T-cell (primary cell): ENCODE measurements around the gene CTBP2. TPM values are rescaled to one million over a fixed set of nuclear protein-coding genes. Genes with fewer than 3 reads are reported as not detected.

Experiments used
- ATAC-seq, 4 experiments: fragments of 200-7000 bp in 3 of 4; fragments of 150-1000 bp in 1 of 4; cut with Tn5 transposase; replicated peaks in 1 of 4; 1 replicate in 3 of 4; 2 replicates in 1 of 4; pipeline ENCODE4 v1.10.0; 2021; ENCODE audit warnings: moderate library complexity in 3 of 4, mild to moderate bottlenecking in 2 of 4, moderate number of reproducible peaks in 1 of 4
- CTCF ChIA-PET, 2 donors: fragments of 300-600 bp; sonication (Branson Sonifier 250); formaldehyde crosslinking; loops; one replicate each; lab custom pipeline; 2022; ENCODE audit warnings: antibody characterized with exemption in 2 of 2; lab: Charles Lee
- POLR2A ChIA-PET, 2 donors: fragments of 300-600 bp; sonication (Branson Sonifier 250); formaldehyde crosslinking; loops; one replicate each; lab custom pipeline; 2022; ENCODE audit warnings: antibody characterized with exemption in 2 of 2; lab: Charles Lee
- DNase-seq, 35 experiments: peaks; one replicate each; pipeline versions ENCODE4 v3.0.0 to v3.0.0-alpha.2; 2013 to 2023
- H3K27ac ChIP-seq: one replicate; pipeline ENCODE4 v1.5.1; 2013; ENCODE audit warnings: low read length
- H3K27me3 ChIP-seq, 2 experiments: replicated peaks in 1 of 2; 1 replicate in 1 of 2; 2 replicates in 1 of 2; pipeline versions ENCODE4 v1.6.1 to v1.7.0; 2013; ENCODE audit warnings: low read length in 1 of 2, mixed read lengths in 1 of 2; ENCODE audit not compliant: control insufficient read depth in 2 of 2, insufficient read depth in 2 of 2; ENCODE audit errors: extremely low read depth in 1 of 2
- H3K36me3 ChIP-seq, 2 donors: 1 replicate in 1 of 2; 2 replicates in 1 of 2; pipeline versions ENCODE4 v1.6.1 to v1.7.0; 2013; ENCODE audit warnings: low read length in 1 of 2; ENCODE audit not compliant: control insufficient read depth in 2 of 2, insufficient read depth in 1 of 2; ENCODE audit errors: extremely low read depth in 1 of 2
- H3K4me1 ChIP-seq, 2 experiments: 1 replicate in 1 of 2; 2 replicates in 1 of 2; pipeline versions ENCODE4 v1.6.1 to v1.7.0; 2013; ENCODE audit warnings: low read length in 2 of 2, mixed read lengths in 1 of 2; ENCODE audit not compliant: insufficient read depth in 2 of 2, control insufficient read depth in 1 of 2; ENCODE audit errors: extremely low read depth in 1 of 2
- H3K4me3 ChIP-seq, 2 donors: 1 replicate in 1 of 2; 2 replicates in 1 of 2; pipeline versions ENCODE4 v1.5.1 to v1.7.0; 2013; ENCODE audit warnings: mild to moderate bottlenecking in 2 of 2, low read length in 1 of 2, moderate library complexity in 1 of 2; ENCODE audit not compliant: control insufficient read depth in 1 of 2; ENCODE audit errors: extremely low read depth in 1 of 2
- H3K9me3 ChIP-seq: 2 replicates; pipeline ENCODE4 v1.7.0; 2013
- H3K27ac Mint-ChIP-seq, 2 donors: one replicate each; pipeline ENCODE4 v1.8.0; 2020 to 2021; ENCODE audit warnings: mild to moderate bottlenecking in 2 of 2, mixed read lengths in 2 of 2
- H3K27me3 Mint-ChIP-seq, 2 donors: one replicate each; pipeline ENCODE4 v1.8.0; 2021 to 2022; ENCODE audit warnings: mixed read lengths in 2 of 2
- H3K36me3 Mint-ChIP-seq: one replicate; pipeline ENCODE4 v1.8.0; 2021; ENCODE audit warnings: mixed read lengths
- H3K4me1 Mint-ChIP-seq, 3 donors: one replicate each; pipeline ENCODE4 v1.8.0; 2020 to 2022; ENCODE audit warnings: mixed read lengths in 3 of 3, mild to moderate bottlenecking in 1 of 3
- H3K4me3 Mint-ChIP-seq, 3 donors: one replicate each; pipeline ENCODE4 v1.8.0; 2020 to 2022; ENCODE audit warnings: mild to moderate bottlenecking in 3 of 3, mixed read lengths in 3 of 3, moderate library complexity in 3 of 3
- H3K9me3 Mint-ChIP-seq, 3 donors: one replicate each; pipeline ENCODE4 v1.8.0; 2020 to 2022; ENCODE audit warnings: mixed read lengths in 3 of 3
- WGBS: methylation state at CpG from one replicate; pipeline ENCODE4 v1.1.5; 2013; ENCODE audit warnings: missing lambda C conversion rate; ENCODE audit not compliant: insufficient coverage; 5-methylcytosine and 5-hydroxymethylcytosine counted together
- total RNA-seq, 35 experiments: library from RNA in 6 of 35; stranded (reverse) in 6 of 35; fragments of 120-200 nt in 1 of 35; gene quantifications; one replicate each; pipeline versions ENCODE4 v1.2.1 to v1.2.4 and lab custom pipeline; 2013 to 2026

Gene CTBP2
- total RNA-seq, 5 donors from 2014 or later (not counting 1 experiment from before 2014, with no cell fraction given), result 1.1 to 5.8 (median 3.1) TPM

- Mint-ChIP-seq H3K9me3 (peaks cover 0 to 5% (median 0%) of the 10 kb centered on the region in 3 donors), H3K4me3 (no peak overlapping the region), H3K27ac (no peak overlapping the region), H3K36me3 (no peaks in the 10 kb centered on the region), H3K27me3 (peaks cover 0 to 7% of the 10 kb centered on the region in 2 donors), H3K4me1 (peaks cover 0 to 7% (median 3%) of the 10 kb centered on the region in 3 donors)
- peak in 3 of 4 experiments; percentile 38 to 48 (median 48) for ATAC-seq
- no peak overlapping the region for H3K27ac ChIP-seq
- peaks cover 0 to 16% of the 10 kb centered on the region in 2 experiments for H3K4me1 ChIP-seq
- CTCF ChIA-PET, result no interaction called here
- no peaks in the 10 kb centered on the region for H3K9me3 ChIP-seq
- H3K27me3 ChIP-seq, result peaks cover 0 to 38% of the 10 kb centered on the region in 2 experiments
- POLR2A ChIA-PET, result no interaction called here
- no peak overlapping the region for H3K4me3 ChIP-seq
- DNase-seq, result peak in 20 of 35 experiments; percentile 4 to 45 (median 18)
- WGBS, result 59% methylated on average over 12 of the region's 23 CpGs
- no peaks in the 10 kb centered on the region for H3K36me3 ChIP-seq
Observed at GRCh38 chr10:125015356-125015944, 144.9 kb downstream of the CTBP2 start.

- Histone ChIP-seq H3K27ac (no peak overlapping the region), H3K4me3 (no peak overlapping the region), H3K27me3 (peaks cover 0 to 38% of the 10 kb centered on the region in 2 experiments), H3K36me3 (no peaks in the 10 kb centered on the region), H3K9me3 (no peaks in the 10 kb centered on the region), H3K4me1 (peaks cover 0 to 16% of the 10 kb centered on the region in 2 experiments)
- no peak overlapping the region for H3K4me3 Mint-ChIP-seq
- CTCF ChIA-PET, result no interaction called here
- H3K27ac Mint-ChIP-seq, result no peak overlapping the region
- H3K27me3 Mint-ChIP-seq, result peaks cover 0 to 7% of the 10 kb centered on the region in 2 donors
- 72% methylated on average over 9 of the region's 19 CpGs for WGBS
- H3K4me1 Mint-ChIP-seq, result peaks cover 0 to 7% (median 3%) of the 10 kb centered on the region in 3 donors
- H3K9me3 Mint-ChIP-seq, result peaks cover 0 to 5% (median 0%) of the 10 kb centered on the region in 3 donors
- H3K36me3 Mint-ChIP-seq, result no peaks in the 10 kb centered on the region
- ATAC-seq, result no peak
- DNase-seq, result no peak
- POLR2A ChIA-PET, result no interaction called here
Observed at GRCh38 chr10:125014836-125015355, 145.5 kb downstream of the CTBP2 start.

GRCh38 chr10:125014086-125014830 lies 146.1 kb downstream of the CTBP2 start:
- no peak overlapping the region for H3K27ac ChIP-seq
- WGBS, result 89% methylated on average over 16 of the region's 20 CpGs
- ChIA-PET CTCF (no interaction called here), POLR2A (no interaction called here)
- H3K4me1 ChIP-seq, result peaks cover 0 to 16% of the 10 kb centered on the region in 2 experiments
- no peak for DNase-seq
- Mint-ChIP-seq H3K36me3 (no peaks in the 10 kb centered on the region), H3K4me1 (peaks cover 0 to 7% (median 3%) of the 10 kb centered on the region in 3 donors), H3K27me3 (peaks cover 0 to 7% of the 10 kb centered on the region in 2 donors), H3K27ac (no peak overlapping the region), H3K9me3 (peaks cover 0 to under 1% (median 0%) of the 10 kb centered on the region in 3 donors), H3K4me3 (no peak overlapping the region)
- no peak for ATAC-seq
- peaks cover 0 to 45% of the 10 kb centered on the region in 2 experiments for H3K27me3 ChIP-seq
- no peaks in the 10 kb centered on the region for H3K9me3 ChIP-seq
- H3K4me3 ChIP-seq, result no peak overlapping the region
- H3K36me3 ChIP-seq, result no peaks in the 10 kb centered on the region

GRCh38 chr10:125013529-125013872 lies 146.9 kb downstream of the CTBP2 start:
- Histone ChIP-seq H3K4me1 (peaks cover 0 to 16% of the 10 kb centered on the region in 2 experiments), H3K4me3 (no peak overlapping the region), H3K9me3 (no peaks in the 10 kb centered on the region), H3K36me3 (no peaks in the 10 kb centered on the region), H3K27me3 (peaks cover 0 to 44% of the 10 kb centered on the region in 2 experiments), H3K27ac (no peak overlapping the region)
- Mint-ChIP-seq H3K4me1 (peaks cover 0 to 7% (median 3%) of the 10 kb centered on the region in 3 donors), H3K27me3 (peaks cover 0 to 7% of the 10 kb centered on the region in 2 donors), H3K27ac (no peak overlapping the region), H3K4me3 (no peak overlapping the region), H3K36me3 (no peaks in the 10 kb centered on the region), H3K9me3 (no peaks in the 10 kb centered on the region)
- 96% methylated on average over 6 of the region's 7 CpGs for WGBS
- CTCF ChIA-PET, result no interaction called here
- POLR2A ChIA-PET, result no interaction called here
- ATAC-seq (no peak), DNase-seq (no peak)

GRCh38 chr10:125012851-125013528 lies 147.4 kb downstream of the CTBP2 start:
- Mint-ChIP-seq H3K27ac (no peak overlapping the region), H3K27me3 (peaks cover 0 to 7% of the 10 kb centered on the region in 2 donors), H3K36me3 (no peaks in the 10 kb centered on the region), H3K4me1 (peaks cover 0 to 7% (median 3%) of the 10 kb centered on the region in 3 donors), H3K9me3 (no peaks in the 10 kb centered on the region), H3K4me3 (no peak overlapping the region)
- ChIA-PET CTCF (no interaction called here), POLR2A (no interaction called here)
- no peak overlapping the region for H3K27ac ChIP-seq
- WGBS, result 89% methylated on average over 7 of the region's 15 CpGs
- ATAC-seq (no peak), DNase-seq (no peak)
- H3K27me3 ChIP-seq, result peaks cover 0 to 43% of the 10 kb centered on the region in 2 experiments
- H3K4me3 ChIP-seq, result no peak overlapping the region
- peaks cover 0 to 16% of the 10 kb centered on the region in 2 experiments for H3K4me1 ChIP-seq
- no peaks in the 10 kb centered on the region for H3K9me3 ChIP-seq
- H3K36me3 ChIP-seq, result no peaks in the 10 kb centered on the region
